Measurements from ENCODE around the gene HINT3.

HINT3 gene

GRCh38 chr6:125983246-125983945, 26.8 kb downstream of the HINT3 start:
- peak; percentile 56 for DNase-seq (ENCODE audit: extremely low read depth, low read depth)
- no peak for TF ChIP-seq CTCF (IDR thresholded peaks at IDR 0.05; ENCODE audit: low read depth, low read length)

- no peak for DNase-seq (ENCODE audit: extremely low read depth, low read depth)
These were observed 27.7 kb downstream of the HINT3 start for GRCh38 chr6:125984311-125984710.

GRCh38 chr6:125985522-125985921, 29.0 kb downstream of the HINT3 start:
- DNase-seq (ENCODE audit: extremely low read depth, low read depth) = no peak

More at GRCh38 chr6:125984311-125984710, 27.7 kb downstream of the HINT3 start:
- no peak for TF ChIP-seq CTCF (IDR thresholded peaks at IDR 0.05; ENCODE audit: low read depth, low read length)

GRCh38 chr6:125985979-125986300, 29.4 kb downstream of the HINT3 start:
- DNase-seq (ENCODE audit: extremely low read depth, low read depth) = no peak
- no peak for TF ChIP-seq CTCF (IDR thresholded peaks at IDR 0.05; ENCODE audit: low read depth, low read length)

More at GRCh38 chr6:125985522-125985921, 29.0 kb downstream of the HINT3 start:
- TF ChIP-seq CTCF (IDR thresholded peaks at IDR 0.05; ENCODE audit: low read depth, low read length) = no peak

- peak; percentile 47 for DNase-seq (ENCODE audit: extremely low read depth, low read depth)
- TF ChIP-seq CTCF (IDR thresholded peaks at IDR 0.05; ENCODE audit: low read depth, low read length) = no peak; the same call in 1 of the 2 replicates
These were observed 29.9 kb downstream of the HINT3 start, which contains the start of gene TRMT11 for GRCh38 chr6:125986301-125987025. TRMT11 (plus strand) TSS chr6:125986540; CDS start chr6:125986551, 11 bp downstream.

- DNase-seq (ENCODE audit: extremely low read depth, low read depth) = no peak
- TF ChIP-seq CTCF (IDR thresholded peaks at IDR 0.05; ENCODE audit: low read depth, low read length) = no peak
These were observed 30.6 kb downstream of the HINT3 start for GRCh38 chr6:125987026-125987617.

GRCh38 chr6:125988280-125988679, 31.7 kb downstream of the HINT3 start:
- TF ChIP-seq CTCF (IDR thresholded peaks at IDR 0.05; ENCODE audit: low read depth, low read length) = no peak
- DNase-seq (ENCODE audit: extremely low read depth, low read depth) = no peak
